ENCODE results near the gene PLD3. TPM values are rescaled to one million over a fixed set of nuclear protein-coding genes. Genes with fewer than 3 reads are reported as not detected.

Gene PLD3
- total RNA-seq, 1 donor, result 136 TPM

DNA sequence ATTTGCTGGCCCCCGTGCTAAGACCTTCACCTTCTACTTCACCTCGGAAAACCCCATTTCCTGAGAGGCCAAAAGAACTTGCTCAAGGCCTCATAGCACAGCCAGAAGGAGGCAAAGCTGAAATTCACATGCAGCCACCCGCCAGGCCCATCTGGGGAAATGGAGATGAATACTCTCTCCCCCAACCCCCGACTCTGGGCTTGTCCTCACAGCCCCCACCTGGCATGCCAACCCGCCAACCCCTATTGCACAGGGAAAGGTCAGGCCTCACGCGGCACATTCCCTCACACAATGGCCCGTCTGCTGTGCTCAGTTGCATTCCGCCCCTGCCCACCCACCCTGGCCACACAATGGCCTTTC, 61.5 kb downstream of the PLD3 start:
- no peaks in the 10 kb centered on the region for H3K9me3 ChIP-seq (ENCODE audit: low read depth, low read length)
- peak; percentile 84 for DNase-seq (ENCODE audit: insufficient read length, low spot score, missing footprints)
- no peak overlapping the region for H2AFZ ChIP-seq (ENCODE audit: low read length)
- no peaks in the 10 kb centered on the region for H3K4me1 ChIP-seq (ENCODE audit: insufficient read depth, low read length)
- H3K4me2 ChIP-seq (ENCODE audit: insufficient read depth, low read length), result no peak overlapping the region
- TF ChIP-seq, protein P1, sequence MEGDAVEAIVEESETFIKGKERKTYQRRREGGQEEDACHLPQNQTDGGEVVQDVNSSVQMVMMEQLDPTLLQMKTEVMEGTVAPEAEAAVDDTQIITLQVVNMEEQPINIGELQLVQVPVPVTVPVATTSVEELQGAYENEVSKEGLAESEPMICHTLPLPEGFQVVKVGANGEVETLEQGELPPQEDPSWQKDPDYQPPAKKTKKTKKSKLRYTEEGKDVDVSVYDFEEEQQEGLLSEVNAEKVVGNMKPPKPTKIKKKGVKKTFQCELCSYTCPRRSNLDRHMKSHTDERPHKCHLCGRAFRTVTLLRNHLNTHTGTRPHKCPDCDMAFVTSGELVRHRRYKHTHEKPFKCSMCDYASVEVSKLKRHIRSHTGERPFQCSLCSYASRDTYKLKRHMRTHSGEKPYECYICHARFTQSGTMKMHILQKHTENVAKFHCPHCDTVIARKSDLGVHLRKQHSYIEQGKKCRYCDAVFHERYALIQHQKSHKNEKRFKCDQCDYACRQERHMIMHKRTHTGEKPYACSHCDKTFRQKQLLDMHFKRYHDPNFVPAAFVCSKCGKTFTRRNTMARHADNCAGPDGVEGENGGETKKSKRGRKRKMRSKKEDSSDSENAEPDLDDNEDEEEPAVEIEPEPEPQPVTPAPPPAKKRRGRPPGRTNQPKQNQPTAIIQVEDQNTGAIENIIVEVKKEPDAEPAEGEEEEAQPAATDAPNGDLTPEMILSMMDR (IDR thresholded peaks at IDR 0.05; ENCODE audit: extremely low read depth, low read depth, low read length), result no peak
- no peaks in the 10 kb centered on the region for H3K79me2 ChIP-seq (ENCODE audit: insufficient read depth, low read length)
- no peaks in the 10 kb centered on the region for H3K27me3 ChIP-seq (ENCODE audit: insufficient read depth, low read length)
- H3K36me3 ChIP-seq (ENCODE audit: insufficient read depth, low read length), result no peaks in the 10 kb centered on the region
- H4K20me1 ChIP-seq (ENCODE audit: insufficient read depth, low read length), result no peaks in the 10 kb centered on the region
- H3K4me3 ChIP-seq (ENCODE audit: insufficient read depth, low read length), result no peak overlapping the region
- H3K27ac ChIP-seq (ENCODE audit: low read depth, low read length), result no peak overlapping the region

- DNase-seq (ENCODE audit: insufficient read length, low spot score, missing footprints), result peak; percentile 62
- no peaks in the 10 kb centered on the region for H3K79me2 ChIP-seq (ENCODE audit: insufficient read depth, low read length)
Measured at GRCh38 chr19:40411125-40411842, 62.8 kb downstream of the PLD3 start.

GRCh38 chr19:40411958-40412499, 63.5 kb downstream of the PLD3 start:
- Histone ChIP-seq H3K4me2 (ENCODE audit: insufficient read depth, low read length) (no peak overlapping the region), H3K4me3 (ENCODE audit: insufficient read depth, low read length) (no peak overlapping the region), H2AFZ (ENCODE audit: low read length) (no peak overlapping the region), H3K9me3 (ENCODE audit: low read depth, low read length) (no peaks in the 10 kb centered on the region), H3K27ac (ENCODE audit: low read depth, low read length) (no peak overlapping the region), H3K79me2 (ENCODE audit: insufficient read depth, low read length) (no peaks in the 10 kb centered on the region), H3K36me3 (ENCODE audit: insufficient read depth, low read length) (no peaks in the 10 kb centered on the region), H4K20me1 (ENCODE audit: insufficient read depth, low read length) (no peaks in the 10 kb centered on the region), H3K4me1 (ENCODE audit: insufficient read depth, low read length) (peaks cover 5% of the 10 kb centered on the region), H3K27me3 (ENCODE audit: insufficient read depth, low read length) (no peaks in the 10 kb centered on the region)
- TF ChIP-seq, protein P1 (IDR thresholded peaks at IDR 0.05; ENCODE audit: extremely low read depth, low read depth, low read length), result no peak
- DNase-seq (ENCODE audit: insufficient read length, low spot score, missing footprints), result peak; percentile 66

More at GRCh38 chr19:40411125-40411842, 62.8 kb downstream of the PLD3 start:
- TF ChIP-seq, protein P1 (IDR thresholded peaks at IDR 0.05; ENCODE audit: extremely low read depth, low read depth, low read length), result no peak
- no peak overlapping the region for H3K4me2 ChIP-seq (ENCODE audit: insufficient read depth, low read length)
- H3K36me3 ChIP-seq (ENCODE audit: insufficient read depth, low read length), result no peaks in the 10 kb centered on the region
- H3K9me3 ChIP-seq (ENCODE audit: low read depth, low read length), result no peaks in the 10 kb centered on the region
- no peaks in the 10 kb centered on the region for H4K20me1 ChIP-seq (ENCODE audit: insufficient read depth, low read length)
- no peaks in the 10 kb centered on the region for H3K4me1 ChIP-seq (ENCODE audit: insufficient read depth, low read length)
- H3K27me3 ChIP-seq (ENCODE audit: insufficient read depth, low read length), result no peaks in the 10 kb centered on the region
- H2AFZ ChIP-seq (ENCODE audit: low read length), result peak overlapping the region; percentile 47
- H3K27ac ChIP-seq (ENCODE audit: low read depth, low read length), result no peak overlapping the region
- H3K4me3 ChIP-seq (ENCODE audit: insufficient read depth, low read length), result no peak overlapping the region

DNA sequence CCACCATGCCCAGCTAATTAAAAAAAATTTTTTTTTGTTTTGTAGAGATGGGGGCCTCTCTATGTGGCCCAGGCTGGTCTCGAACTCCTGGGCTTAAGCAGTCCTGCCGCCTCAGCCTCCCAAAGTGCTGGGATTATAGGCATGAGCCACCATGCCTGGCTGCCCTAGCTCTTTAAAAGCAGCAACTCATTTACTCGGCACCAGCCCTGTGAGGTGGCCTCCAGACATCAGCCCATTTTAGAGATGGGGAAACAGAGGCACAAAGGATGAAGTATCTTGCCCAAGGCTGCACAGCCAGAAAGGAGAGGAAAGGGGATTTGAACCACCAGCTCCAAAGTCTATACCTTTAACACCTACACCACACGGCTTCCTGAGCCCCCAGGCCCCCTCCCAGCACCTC, 64.4 kb downstream of the PLD3 start:
- H3K36me3 ChIP-seq (ENCODE audit: insufficient read depth, low read length), result no peaks in the 10 kb centered on the region
- TF ChIP-seq, protein P1 (IDR thresholded peaks at IDR 0.05; ENCODE audit: extremely low read depth, low read depth, low read length), result no peak
- H2AFZ ChIP-seq (ENCODE audit: low read length), result no peak overlapping the region
- DNase-seq (ENCODE audit: insufficient read length, low spot score, missing footprints), result no peak
- H3K9me3 ChIP-seq (ENCODE audit: low read depth, low read length), result no peaks in the 10 kb centered on the region
- no peak overlapping the region for H3K4me2 ChIP-seq (ENCODE audit: insufficient read depth, low read length)
- no peak overlapping the region for H3K27ac ChIP-seq (ENCODE audit: low read depth, low read length)
- H4K20me1 ChIP-seq (ENCODE audit: insufficient read depth, low read length), result no peaks in the 10 kb centered on the region
- H3K79me2 ChIP-seq (ENCODE audit: insufficient read depth, low read length), result no peaks in the 10 kb centered on the region
- H3K4me3 ChIP-seq (ENCODE audit: insufficient read depth, low read length), result no peak overlapping the region
- H3K4me1 ChIP-seq (ENCODE audit: insufficient read depth, low read length), result peaks cover 7% of the 10 kb centered on the region
- H3K27me3 ChIP-seq (ENCODE audit: insufficient read depth, low read length), result no peaks in the 10 kb centered on the region
